ENCODE results near the gene CYB561D1. TPM values are rescaled to one million over a fixed set of nuclear protein-coding genes. Genes with fewer than 3 reads are reported as not detected.

CYB561D1 gene
- total and polyA plus RNA-seq, 2 of the 13 experiments (the other 11 are each of a cell fraction or from before 2014, with no cell fraction given): 3.9 to 4.1 TPM

GRCh38 chr1:109493805-109494539, at the start of gene CYB561D1 (continued):
- no peak for TF ChIP-seq PRDM15 (CRISPR knock-in tag; IDR thresholded peaks at IDR 0.05)
- 0 out of 2 replicates have a peak, but pooled peaks have one; percentile 70 for TF ChIP-seq FUBP1 (CRISPR knock-in tag; IDR thresholded peaks at IDR 0.05; ENCODE audit: borderline replicate concordance)
- TF ChIP-seq MTF2 (CRISPR knock-in tag; IDR thresholded peaks at IDR 0.05; ENCODE audit: borderline replicate concordance): no peak
- TF ChIP-seq NFKBIZ (CRISPR knock-in tag; IDR thresholded peaks at IDR 0.05): peak; percentile 64; the same call in 1 of the 2 replicates
- peak; percentile 86 for TF ChIP-seq ZNF280B (CRISPR knock-in tag; IDR thresholded peaks at IDR 0.05; ENCODE audit: borderline replicate concordance)
- TF ChIP-seq ZMYM4 (CRISPR knock-in tag; IDR thresholded peaks at IDR 0.05): peak; percentile 94
- 0 out of 2 replicates have a peak, but pooled peaks have one; percentile 59 for TF ChIP-seq KLF13 (CRISPR knock-in tag; IDR thresholded peaks at IDR 0.05)
- no peak; the same call in 1 of the 2 replicates for TF ChIP-seq ZNF143 (CRISPR knock-in tag; IDR thresholded peaks at IDR 0.05)
- peak; percentile 88 for TF ChIP-seq ZNF501 (CRISPR knock-in tag; IDR thresholded peaks at IDR 0.05)
- TF ChIP-seq SP1 (IDR thresholded peaks at IDR 0.05): no peak
- TF ChIP-seq SP1 (CRISPR knock-in tag; IDR thresholded peaks at IDR 0.05): peak; percentile 72; the same call in 1 of the 2 replicates
- peak; percentile 68; the same call in 1 of the 2 replicates for TF ChIP-seq TFAP4 (IDR thresholded peaks at IDR 0.05; ENCODE audit: borderline replicate concordance, low read depth)
- TF ChIP-seq MTERF4 (CRISPR knock-in tag; IDR thresholded peaks at IDR 0.05): peak; percentile 88
- peak; percentile 92; the same call in 1 of the 2 replicates for TF ChIP-seq SIN3A (IDR thresholded peaks at IDR 0.05; ENCODE audit: borderline replicate concordance, low read depth, low read length)
- no peak for TF ChIP-seq KDM1A (CRISPR knock-in tag; IDR thresholded peaks at IDR 0.05)
- TF ChIP-seq ZNF431 (CRISPR knock-in tag; IDR thresholded peaks at IDR 0.05; ENCODE audit: borderline replicate concordance, low read depth): no peak
- TF ChIP-seq BATF2 (CRISPR knock-in tag; IDR thresholded peaks at IDR 0.05): no peak
- TF ChIP-seq SMARCE1 (IDR thresholded peaks at IDR 0.05; ENCODE audit: borderline replicate concordance): no peak
- TF ChIP-seq ZNF382 (CRISPR knock-in tag; IDR thresholded peaks at IDR 0.05; ENCODE audit: borderline replicate concordance): no peak
